Retina (tissue), 1 donor: Measurements from ENCODE around the gene HSPA4.
"Not testable (repeated sequence)": the region's sequence is repeated elsewhere in the genome, so short reads cannot be mapped to it uniquely, and the experiment has no call there.

Source experiments
- DNase-seq: peaks from one replicate; pipeline ENCODE4 v3.0.0-alpha.2; 2016

HSPA4 gene

DNA sequence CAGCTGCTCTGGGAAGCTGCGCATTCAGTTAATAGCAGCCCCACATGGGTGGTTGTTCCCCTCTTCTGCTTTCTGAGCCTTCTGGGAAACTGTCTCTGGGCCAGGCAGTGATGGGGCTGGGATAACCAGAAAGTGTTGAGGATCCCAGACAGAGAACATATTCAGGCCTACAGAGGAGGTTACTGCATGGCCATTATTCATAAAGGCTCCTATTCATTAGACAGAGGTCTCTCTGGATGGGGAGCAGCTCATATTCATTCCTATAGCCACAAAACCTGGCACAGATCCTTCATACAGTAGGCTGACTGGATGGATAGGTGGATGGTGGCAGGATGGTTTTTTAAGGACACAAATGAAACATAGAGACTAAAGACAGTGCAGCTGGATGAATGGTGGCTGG, 76.3 kb downstream of the HSPA4 start:
- DNase-seq, result no peak

DNA sequence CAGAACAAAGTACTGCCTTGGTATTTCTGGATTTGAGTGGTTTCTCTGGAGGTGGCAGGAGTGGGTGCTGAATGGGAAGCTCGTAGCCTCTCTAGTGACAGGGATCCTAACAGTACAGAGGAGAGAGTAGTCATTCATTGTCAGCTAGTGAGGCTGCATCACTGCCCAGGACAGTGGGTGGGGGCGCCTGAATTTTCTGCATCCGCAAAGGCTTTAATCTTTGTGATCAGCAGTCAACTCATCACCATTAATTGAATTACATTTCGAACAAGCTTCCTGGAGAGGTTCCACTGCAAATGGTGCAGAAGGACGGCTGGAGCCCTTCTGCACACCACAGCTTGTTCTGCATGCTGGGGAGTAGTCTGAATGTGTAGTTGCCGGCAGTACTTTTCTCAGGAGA, 77.5 kb downstream of the HSPA4 start:
- DNase-seq, result no peak

DNA sequence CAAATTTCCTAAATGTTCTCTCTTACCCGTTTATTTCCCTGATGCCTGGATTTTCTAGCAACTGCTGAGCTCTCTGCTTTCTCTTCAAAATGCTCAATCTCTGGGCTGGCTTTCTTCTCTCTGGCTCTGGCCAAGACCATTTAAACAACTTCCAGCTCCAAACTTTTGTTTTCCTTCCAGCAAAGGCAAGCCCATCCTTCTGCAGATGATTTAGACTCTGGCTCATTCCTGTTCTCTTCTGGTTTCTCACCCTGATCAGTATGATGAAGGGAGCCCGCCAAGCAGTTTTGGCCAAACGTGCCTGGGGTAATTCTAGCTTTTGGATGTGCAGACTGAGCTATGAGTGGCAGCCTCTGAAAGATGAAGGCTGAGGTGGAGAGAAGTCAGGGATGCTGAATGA, 78.1 kb downstream of the HSPA4 start:
- DNase-seq, result no peak

DNA sequence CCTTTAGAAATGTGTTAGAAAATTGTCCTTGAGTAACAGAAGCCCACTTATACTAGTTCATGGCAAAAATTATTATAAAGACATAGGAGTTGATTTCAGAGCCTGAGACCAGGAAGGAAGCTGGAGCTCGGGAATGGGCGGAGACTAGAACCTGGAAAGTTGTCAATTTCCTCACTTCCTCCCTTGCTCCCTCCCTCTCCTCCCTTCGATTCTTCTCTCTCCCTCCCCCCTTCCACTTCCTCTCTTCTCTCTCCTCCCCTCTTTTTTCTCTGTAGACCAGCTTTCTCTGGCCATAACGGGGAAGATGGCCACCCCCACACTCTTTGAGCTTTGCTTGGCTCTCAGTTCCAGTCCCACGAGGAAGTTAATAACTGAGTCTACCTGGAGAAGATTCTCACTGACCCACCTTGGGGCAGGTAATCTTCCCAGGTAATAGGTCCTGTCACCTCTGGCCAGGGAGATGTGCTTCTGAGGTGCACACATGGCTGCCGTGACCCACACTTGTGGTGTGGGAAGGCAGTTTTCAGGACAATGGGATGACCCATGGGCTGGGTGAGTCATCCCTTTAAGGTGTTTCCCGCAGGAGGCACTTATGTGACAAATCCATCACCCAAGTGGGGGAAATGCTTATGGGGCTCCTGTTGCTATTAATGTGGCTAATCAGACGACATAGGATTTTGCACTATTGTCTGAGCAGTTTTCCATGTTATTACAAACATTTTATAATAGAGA, 78.7 kb downstream of the HSPA4 start:
- no peak for DNase-seq

DNA sequence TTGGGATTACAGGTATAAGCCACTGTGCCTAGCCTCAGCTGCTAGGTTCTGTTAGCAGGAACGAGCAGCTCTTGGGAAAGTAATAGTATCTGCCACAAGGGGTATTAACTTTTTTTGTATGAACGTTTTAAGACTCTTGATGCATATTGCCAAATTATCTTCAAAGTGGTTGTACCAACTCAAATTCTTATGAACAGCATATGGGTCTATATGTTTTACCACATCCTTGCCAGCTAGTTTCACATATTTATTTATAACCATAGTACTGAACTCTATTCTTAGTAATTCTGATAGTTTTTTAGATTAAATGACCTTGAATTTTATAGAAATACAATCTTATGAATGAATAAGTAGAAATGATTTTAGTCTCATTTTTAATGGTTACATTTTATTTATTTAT, 80.9 kb downstream of the HSPA4 start:
- no peak for DNase-seq

DNA sequence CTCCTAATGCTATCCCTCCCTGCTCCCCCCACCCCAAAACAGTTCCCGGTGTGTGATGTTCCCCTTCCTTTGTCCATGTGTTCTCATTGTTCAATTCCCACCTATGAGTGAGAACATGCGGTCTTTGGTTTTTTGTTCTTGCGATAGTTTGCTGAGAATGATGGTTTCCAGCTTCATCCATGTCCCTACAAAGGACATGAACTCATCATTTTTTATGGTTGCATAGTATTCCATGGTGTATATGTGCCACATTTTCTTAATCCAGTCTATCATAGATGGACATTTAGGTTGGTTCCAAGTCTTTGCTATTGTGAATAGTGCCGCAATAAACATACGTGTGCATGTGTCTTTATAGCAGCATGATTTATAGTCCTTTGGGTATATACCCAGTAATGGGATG, 81.4 kb downstream of the HSPA4 start:
- DNase-seq, result not testable (repeated sequence)

DNA sequence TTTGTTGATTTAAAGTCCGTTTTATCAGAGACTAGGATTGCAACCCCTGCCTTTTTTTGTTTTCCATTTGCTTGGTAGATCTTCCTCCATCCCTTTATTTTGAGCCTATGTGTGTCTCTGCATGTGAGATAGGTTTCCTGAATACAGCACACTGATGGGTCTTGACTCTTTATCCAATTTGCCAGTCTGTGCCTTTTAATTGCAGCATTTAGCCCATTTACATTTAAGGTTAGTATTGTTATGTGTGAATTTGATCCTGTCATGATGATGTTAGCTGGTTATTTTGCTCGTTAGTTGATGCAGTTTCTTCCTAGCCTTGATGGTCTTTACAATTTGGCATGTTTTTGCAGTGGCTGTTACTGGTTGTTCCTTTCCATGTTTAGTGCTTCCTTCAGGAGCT, 85.1 kb downstream of the HSPA4 start:
- DNase-seq, result not testable (repeated sequence)

DNA sequence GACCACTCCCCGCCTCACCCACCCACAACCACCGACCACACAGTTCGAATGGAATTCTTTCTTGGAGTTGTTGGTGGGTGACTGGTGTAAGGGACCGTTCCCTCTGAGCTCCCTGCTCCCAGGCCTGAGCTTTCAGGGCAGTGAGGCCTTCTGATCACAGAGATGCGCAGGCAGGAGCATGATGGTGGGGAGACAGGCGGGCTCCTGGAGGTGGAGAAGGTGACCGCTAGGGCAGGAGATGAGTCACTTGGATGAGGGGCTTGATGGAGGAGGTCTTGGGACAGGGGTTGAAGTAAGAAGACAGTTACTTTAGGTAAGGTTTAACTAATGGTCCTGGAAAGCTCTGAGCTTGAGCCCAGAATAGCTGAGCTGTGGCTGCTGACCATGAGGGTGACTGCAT, 88.5 kb downstream of the HSPA4 start:
- DNase-seq, result no peak

DNA sequence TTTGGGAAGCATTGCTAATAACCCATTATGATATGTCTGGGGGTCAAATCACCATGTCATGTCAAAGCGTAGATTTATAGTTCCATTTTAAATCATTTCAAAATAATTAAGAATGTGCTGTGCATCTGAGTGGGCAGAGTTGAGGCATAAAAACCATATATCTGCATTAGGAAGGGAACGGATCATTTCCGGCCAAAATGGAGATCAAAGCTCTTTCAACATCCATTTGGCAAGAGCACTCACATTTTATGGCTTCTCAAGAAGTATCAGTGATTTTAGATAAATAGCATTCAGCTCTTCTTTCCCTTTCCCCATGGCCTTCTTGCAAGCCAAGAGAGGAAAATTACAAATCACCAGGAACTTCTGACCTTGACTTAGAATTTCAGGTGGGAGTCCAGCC, 89.9 kb downstream of the HSPA4 start:
- DNase-seq, result no peak

DNA sequence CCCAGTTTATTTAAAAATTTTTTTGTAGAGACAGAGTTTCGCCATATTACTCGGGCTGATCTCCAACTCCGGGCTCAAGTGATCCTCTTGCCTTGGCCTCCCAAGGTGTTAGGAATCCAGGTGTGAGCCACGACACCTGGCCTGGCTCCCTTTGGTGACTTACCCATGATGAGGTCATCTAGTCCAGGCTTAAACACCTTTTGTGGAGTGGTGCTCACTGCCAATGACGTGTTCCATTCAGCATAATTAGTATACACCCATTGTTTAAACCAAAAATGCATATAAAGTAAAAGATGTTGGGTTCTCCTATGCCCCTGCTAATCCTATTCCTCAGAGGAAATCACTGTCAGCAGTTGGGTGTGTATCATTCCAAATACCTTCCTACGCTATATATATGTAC, 91.0 kb downstream of the HSPA4 start:
- DNase-seq, result no peak

DNA sequence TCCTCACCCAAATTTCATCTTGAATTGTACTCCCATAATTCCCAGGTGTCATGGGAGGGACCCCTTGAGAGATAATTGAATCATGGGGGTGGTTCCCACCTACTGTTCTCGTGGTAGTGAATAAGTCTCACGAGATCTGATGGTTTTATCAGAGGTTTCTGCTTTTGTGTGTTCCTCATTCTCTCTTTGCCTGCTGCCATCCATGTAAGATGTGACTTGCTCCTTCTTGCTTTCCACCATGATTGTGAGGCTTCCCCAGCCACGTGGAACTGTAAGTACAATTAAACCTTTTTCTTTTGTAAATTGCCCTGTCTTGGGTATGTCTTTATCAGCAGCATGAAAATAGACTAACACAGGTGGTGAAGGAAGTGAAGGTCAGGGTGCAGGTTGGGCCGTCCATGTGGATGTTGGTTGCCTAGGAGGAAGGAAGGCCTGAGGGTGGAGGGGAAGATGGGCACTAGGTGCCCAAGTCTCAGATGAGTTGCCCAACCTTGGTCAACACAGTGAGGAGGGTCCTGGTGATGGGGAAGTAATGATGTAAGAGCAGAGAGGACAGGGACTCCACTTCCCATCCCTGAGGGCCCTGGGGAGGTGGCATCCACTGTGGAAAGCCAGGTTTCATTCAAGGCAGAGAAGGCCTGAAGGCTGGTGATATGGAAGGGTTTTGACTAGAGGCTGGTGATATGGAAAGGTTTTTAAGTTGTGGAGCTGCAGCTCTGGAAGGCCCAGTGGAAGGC, 92.6 kb downstream of the HSPA4 start:
- DNase-seq, result no peak

DNA sequence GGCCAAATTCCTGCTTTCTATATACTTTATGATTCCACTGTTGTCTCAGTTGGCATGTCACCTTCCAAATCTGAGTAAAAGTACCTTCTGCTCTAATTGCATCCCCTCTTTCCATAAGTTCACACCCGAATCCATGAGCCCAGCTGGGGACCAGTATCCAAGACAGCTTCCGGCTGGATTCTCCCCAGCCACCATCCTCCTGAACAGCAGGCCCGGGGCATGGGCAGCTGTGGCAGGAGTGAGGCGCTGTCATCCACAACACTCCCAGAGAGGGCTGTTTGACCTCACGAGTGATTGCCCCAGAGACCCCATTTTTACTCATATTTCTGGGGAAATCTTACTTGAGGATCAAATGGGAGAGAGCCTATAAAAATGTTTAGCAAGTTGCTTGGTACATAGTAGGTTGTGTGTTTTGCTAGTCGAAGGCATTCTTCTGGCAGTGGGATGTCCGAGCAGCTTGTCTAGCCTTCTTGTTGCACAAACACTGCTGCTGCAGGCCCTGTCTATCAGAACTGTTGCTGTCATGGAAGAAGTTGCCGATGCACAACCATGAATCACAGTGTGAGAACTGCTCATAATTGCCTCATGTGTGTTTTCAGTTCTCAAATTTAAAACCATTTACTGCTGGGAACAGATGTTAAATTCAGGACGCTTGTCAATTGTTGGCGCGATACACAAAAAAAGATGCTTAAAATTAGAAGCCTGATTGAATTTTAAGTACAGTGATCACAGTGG, 93.8 kb downstream of the HSPA4 start:
- DNase-seq, result no peak

DNA sequence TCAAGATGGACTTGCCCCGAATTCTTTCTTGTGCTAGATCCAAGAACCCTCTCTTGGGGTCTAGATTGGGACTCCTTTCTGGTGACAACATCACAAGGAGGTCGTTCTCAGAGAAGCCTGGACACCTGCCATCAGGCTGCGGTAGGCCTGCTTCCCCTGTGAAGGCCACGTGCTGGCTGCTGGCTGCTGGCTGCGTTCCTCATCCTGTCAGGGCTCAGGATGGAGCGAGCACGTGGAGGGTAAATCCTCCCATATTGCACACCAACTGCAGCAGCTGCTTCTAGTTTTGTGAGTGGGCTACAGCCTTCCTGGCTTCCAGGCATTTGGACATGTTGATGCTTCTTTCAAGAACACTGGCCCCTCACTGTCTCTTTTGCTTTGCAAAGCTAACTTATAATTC, 95.6 kb downstream of the HSPA4 start:
- DNase-seq, result no peak

DNA sequence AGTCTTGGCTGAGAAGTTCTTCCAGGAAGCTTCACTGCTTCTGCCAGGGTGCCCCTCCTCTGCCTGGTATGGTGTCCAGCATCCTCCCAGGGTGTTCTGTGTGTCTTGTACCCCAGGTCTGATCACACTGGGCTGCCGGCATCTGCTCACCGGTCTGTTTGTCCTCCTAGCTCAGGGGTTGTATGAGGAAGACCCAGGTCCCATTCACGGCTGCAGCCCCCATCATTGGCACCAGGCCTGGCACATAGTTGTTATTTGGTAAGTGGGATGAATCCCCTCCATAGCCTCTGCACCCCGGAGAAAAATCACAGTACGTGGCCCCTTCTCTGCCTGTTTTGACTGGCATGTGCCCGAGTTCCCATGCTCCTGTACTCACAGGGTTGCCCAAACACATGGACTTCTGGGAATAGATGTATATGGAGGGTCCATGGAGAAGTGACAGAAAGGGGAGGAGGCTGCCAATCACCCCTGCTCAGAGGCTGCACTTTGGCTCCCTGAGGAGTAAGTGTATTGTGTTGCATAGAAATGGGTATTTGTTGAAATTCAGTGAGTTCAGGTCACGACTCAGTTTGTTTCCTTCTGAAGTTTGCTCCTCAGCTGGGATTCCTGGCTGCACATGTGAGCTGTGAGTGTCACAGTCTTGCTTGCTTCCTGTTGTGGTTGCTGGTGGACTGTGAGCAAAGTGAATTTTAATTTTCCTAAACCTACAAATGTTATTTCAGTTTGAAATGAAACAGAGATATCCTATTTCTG, 96.2 kb downstream of the HSPA4 start:
- no peak for DNase-seq

DNA sequence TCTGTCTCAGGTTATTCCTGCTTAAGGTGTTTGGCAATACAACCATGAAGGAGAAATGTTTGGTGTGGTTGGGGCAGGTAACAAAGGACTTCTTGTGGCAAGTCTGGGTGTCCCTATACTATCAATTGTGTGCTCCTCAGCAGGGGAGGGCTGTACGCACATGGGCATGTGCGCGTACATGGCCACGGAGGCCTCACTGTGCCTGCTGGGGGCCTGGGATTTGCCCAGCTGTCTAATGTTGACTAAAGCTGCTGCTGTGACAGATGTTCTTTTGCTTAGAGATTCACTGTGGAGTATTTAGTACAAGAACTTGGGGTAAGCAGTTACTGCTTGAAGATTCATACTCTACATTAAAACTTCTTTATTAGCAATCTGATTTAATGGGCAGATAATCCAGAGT, 97.5 kb downstream of the HSPA4 start:
- no peak for DNase-seq

DNA sequence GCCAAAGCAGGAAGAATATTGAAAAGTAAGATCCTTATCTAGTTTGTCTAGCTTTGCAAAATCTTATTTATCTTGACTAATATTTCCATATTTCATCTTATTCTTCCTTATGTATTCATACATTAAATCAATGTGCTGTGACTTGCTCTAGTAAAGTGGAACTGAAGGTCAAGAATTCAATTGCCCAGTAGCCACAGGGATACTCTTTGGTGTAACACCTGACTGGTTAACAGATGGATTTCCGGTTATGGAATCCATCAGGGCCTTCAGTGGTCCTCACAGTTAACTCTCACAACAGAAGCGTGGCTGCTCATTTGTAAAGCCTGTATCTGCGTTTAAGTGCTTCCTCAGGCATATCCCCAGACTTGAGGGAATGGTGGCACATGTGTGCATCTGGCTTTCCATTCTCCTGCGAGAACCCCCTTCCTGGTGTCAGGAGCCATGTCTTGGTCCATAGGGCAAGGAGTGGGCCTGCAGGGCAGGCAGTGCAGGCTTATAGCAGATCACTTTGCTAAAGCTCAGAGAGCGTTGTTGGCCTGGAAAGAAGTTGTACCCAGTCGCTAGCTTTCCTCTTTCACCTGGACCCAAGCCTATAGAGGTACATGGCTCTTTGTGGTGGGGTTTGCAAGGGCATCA, 99.2 kb downstream of the HSPA4 start:
- no peak for DNase-seq

DNA sequence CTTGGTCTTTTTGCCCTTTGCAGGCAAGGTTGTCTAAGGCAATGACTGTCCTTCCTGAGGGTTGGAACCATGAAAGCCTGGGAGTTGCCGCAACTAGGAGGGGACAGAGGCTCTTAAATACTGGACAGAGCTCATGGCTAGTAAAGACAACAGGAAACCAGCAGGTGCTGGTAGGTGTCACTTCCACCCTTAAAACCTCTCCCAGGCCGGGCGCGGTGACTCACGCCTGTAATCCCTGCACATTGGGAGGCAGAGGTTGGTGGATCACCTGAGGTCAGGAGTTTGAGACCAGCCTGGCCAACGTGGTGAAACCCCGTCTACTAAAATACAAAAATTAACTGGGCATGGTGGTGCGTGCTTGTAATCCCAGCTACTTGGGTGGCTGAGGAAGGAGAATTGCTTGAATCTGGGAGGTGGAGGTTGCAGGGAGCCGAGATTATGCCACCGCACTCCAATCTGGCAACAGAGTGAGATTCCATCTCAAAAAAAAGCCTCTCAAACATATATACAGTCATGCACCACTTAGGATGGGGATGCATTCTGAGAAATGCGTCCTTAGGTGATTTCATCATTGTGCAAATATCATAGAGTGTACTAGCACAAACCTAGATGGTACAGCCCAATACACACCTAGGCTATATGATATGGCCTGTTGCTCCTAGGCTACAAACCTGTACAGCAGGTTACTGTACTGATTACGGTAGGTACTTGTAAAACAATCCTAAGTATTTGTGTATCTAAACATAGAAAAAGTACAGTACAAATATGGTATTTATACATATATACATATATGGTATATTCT, 102.7 kb downstream of the HSPA4 start:
- no peak for DNase-seq

DNA sequence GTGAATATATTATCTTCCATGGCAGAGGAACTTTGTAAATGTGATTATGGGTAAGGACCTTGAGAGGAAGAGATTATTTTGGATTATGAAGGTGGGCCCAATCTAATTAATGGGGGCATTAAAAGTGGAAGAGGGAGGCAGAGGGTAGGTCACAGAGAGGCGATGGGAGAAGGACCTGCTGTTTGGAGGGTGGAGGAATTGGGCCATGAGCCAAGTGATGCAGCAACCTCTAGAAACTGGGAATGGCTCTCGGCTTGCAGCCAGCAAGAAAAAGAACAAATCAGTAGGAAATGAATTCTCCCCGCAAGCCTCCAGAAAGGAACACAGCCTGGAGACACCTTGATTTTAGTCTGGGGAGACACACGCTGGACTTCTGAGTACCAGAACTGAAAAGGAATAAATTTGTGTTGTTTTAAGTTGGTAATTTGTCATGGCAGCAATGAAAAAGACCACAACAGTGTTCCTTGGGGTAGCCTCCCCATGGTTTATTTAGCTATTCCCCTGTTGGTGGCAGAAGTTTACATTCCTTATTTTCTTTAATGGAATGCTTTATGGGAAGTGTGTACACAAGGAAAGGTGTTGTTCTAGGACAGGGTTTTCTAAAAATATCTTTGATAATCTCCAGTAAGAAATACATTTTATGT, 103.6 kb downstream of the HSPA4 start:
- no peak for DNase-seq
